ENCODE measurements around the gene SBK1.

DNA sequence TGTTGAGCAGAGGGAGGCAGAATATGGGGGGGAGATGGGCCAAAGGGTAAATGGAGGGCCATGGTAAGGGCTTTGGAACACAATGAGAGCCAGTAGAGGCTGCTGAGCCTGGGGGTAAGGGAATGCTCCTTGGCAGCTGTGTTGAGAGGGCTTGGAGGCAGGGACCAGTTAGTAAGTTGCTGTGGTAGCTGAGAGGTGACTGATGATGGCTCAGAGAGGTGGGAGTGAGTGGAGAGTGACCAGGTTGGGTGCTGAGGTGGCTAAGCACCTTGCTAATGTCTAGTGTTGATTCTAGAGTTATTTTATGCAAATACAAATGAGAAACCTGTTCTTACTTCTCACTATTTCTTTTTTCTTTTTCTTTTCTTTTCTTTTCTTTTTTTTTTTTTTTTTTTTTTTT, 10.8 kb downstream of the SBK1 start:
- no peak for TF ChIP-seq EZH2 (IDR thresholded peaks at IDR 0.05; ENCODE audit: insufficient read depth, poor library complexity, severe bottlenecking)
- TF ChIP-seq EZH2phosphoT487 (IDR thresholded peaks at IDR 0.05; ENCODE audit: insufficient read depth, low read depth), result no peak
